GM23338 (cell line): ENCODE data around the gene IFNLR1. TPM values are rescaled to one million over a fixed set of nuclear protein-coding genes. Genes with fewer than 3 reads are reported as not detected.

Experiments
- ATAC-seq: fragments of 200-7000 bp; cut with Tn5 transposase; 3 replicates; pipeline ENCODE4 v1.9.1; 2020
- DNase-seq: peaks from one replicate; pipeline ENCODE4 v3.0.0-alpha.2; 2015; ENCODE audit warnings: low spot score
- H2AFZ ChIP-seq: fragments of 200-600 bp; sonication (generic); 2 replicates; pipeline ENCODE4 v1.8.0; 2016; ENCODE audit warnings: antibody characterized with exemption, mild to moderate bottlenecking, moderate library complexity
- H3F3A ChIP-seq: fragments of 200-600 bp; sonication (generic); replicated peaks from 2 replicates; pipeline ENCODE4 v1.8.0; 2017; ENCODE audit warnings: antibody characterized with exemption, mixed run types, low read depth
- H3K27ac ChIP-seq: fragments of 200-600 bp; sonication (generic); 2 replicates; pipeline ENCODE4 v1.6.1; 2016; ENCODE audit warnings: low read depth
- H3K27me3 ChIP-seq: fragments of 200-600 bp; sonication (generic); 2 replicates; pipeline ENCODE4 v1.8.0; 2016; ENCODE audit warnings: mild to moderate bottlenecking, mixed run types, moderate library complexity; ENCODE audit not compliant: insufficient read depth
- H3K36me3 ChIP-seq: fragments of 200-600 bp; sonication (generic); 2 replicates; pipeline ENCODE4 v1.8.0; 2016; ENCODE audit warnings: mild to moderate bottlenecking; ENCODE audit not compliant: insufficient read depth
- H3K4me1 ChIP-seq: fragments of 200-600 bp; sonication (generic); 2 replicates; pipeline ENCODE4 v1.8.0; 2016; ENCODE audit warnings: mild to moderate bottlenecking, moderate library complexity; ENCODE audit not compliant: insufficient read depth
- H3K4me2 ChIP-seq: fragments of 200-600 bp; sonication (generic); 2 replicates; pipeline ENCODE4 v1.7.1; 2017; ENCODE audit warnings: mixed run types
- H3K4me3 ChIP-seq: fragments of 200-600 bp; sonication (generic); 2 replicates; pipeline ENCODE4 v1.6.1; 2016; ENCODE audit warnings: mixed run types
- H3K79me2 ChIP-seq: fragments of 200-600 bp; sonication (generic); replicated peaks from 2 replicates; pipeline ENCODE4 v1.8.0; 2017; ENCODE audit warnings: mild to moderate bottlenecking; ENCODE audit not compliant: insufficient read depth
- H3K9me2 ChIP-seq: fragments of 200-600 bp; sonication (generic); 2 replicates; pipeline ENCODE4 v1.8.0; 2017; ENCODE audit not compliant: insufficient read depth
- H4K20me1 ChIP-seq: fragments of 200-600 bp; sonication (generic); replicated peaks from 2 replicates; pipeline ENCODE4 v1.8.0; 2017; ENCODE audit warnings: mild to moderate bottlenecking; ENCODE audit not compliant: insufficient read depth
- H3K27ac Mint-ChIP-seq: 2 replicates; pipeline ENCODE4 v1.8.0; 2020; ENCODE audit warnings: inconsistent platforms, mild to moderate bottlenecking, moderate library complexity, mixed read lengths
- H3K27me3 Mint-ChIP-seq: 3 replicates; pipeline ENCODE4 v1.8.0; 2022; ENCODE audit warnings: low read depth, mild to moderate bottlenecking, moderate library complexity, mixed read lengths, inconsistent platforms; ENCODE audit not compliant: insufficient read depth, poor library complexity
- H3K36me3 Mint-ChIP-seq: 3 replicates; pipeline ENCODE4 v1.8.0; 2021; ENCODE audit warnings: low read depth, mild to moderate bottlenecking, inconsistent platforms, moderate library complexity, mixed read lengths
- H3K4me1 Mint-ChIP-seq: 3 replicates; pipeline ENCODE4 v1.8.0; 2020; ENCODE audit warnings: mild to moderate bottlenecking, inconsistent platforms, mixed read lengths
- H3K4me3 Mint-ChIP-seq: 3 replicates; pipeline ENCODE4 v1.8.0; 2021; ENCODE audit warnings: moderate library complexity, mild to moderate bottlenecking, inconsistent platforms, mixed read lengths
- H3K9me3 Mint-ChIP-seq: 3 replicates; pipeline ENCODE4 v1.8.0; 2020; ENCODE audit warnings: moderate library complexity, mild to moderate bottlenecking, inconsistent platforms, mixed read lengths
- CREB1 ChIP-seq: fragments of 250-450 bp; sonication (Bioruptor Pico); IDR thresholded peaks from 2 replicates; pipeline ENCODE4 v1.5.0; 2020; ENCODE audit warnings: low read depth, mild to moderate bottlenecking, moderate library complexity
- EZH2 ChIP-seq: fragments of 200-600 bp; sonication (generic); IDR thresholded peaks from one replicate; pipeline ENCODE4 v1.8.0; 2017; ENCODE audit warnings: antibody characterized with exemption, mild to moderate bottlenecking, low read depth; ENCODE audit not compliant: unreplicated experiment
- EZH2phosphoT487 ChIP-seq: fragments of 200-600 bp; sonication (generic); IDR thresholded peaks from one replicate; pipeline ENCODE4 v1.8.1; 2018; ENCODE audit warnings: antibody characterized with exemption; ENCODE audit not compliant: unreplicated experiment
- NANOG ChIP-seq: IDR thresholded peaks from 2 replicates; pipeline ENCODE4 v1.6.1; 2016; ENCODE audit warnings: antibody characterized with exemption, borderline replicate concordance
- POLR2AphosphoS5 ChIP-seq: IDR thresholded peaks from 2 replicates; pipeline ENCODE4 v1.6.1; 2016; ENCODE audit warnings: antibody characterized with exemption, low read depth
- ZNF114 ChIP-seq: fragments of 250-450 bp; sonication (Bioruptor Pico); IDR thresholded peaks from 2 replicates; pipeline ENCODE4 v1.5.0; 2020; ENCODE audit warnings: mild to moderate bottlenecking, moderate library complexity
- ZNF331 ChIP-seq: fragments of 250-450 bp; sonication (Bioruptor Pico); IDR thresholded peaks from 2 replicates; pipeline ENCODE4 v1.5.0; 2020; ENCODE audit warnings: low read depth, mild to moderate bottlenecking, moderate library complexity
- polyA plus RNA-seq: library from polyadenylated mRNA; unstranded; fragments of >200 nt; fragmentation: Nextera tagmentation; extraction: Ambion mirVana; gene quantifications from 2 replicates; pipeline ENCODE4 v1.2.1, GENCODE V29; 2016
- total RNA-seq: library from RNA; depleted of rRNA; stranded (reverse); fragments of >200 nt; shearing (Covaris generic); gene quantifications from 2 replicates; pipeline ENCODE4 v1.2.3, GENCODE V29; 2014
- TF ChIP-seq, protein P1 (sequence below): fragments of 250-450 bp; sonication (Bioruptor Pico); IDR thresholded peaks from 2 replicates; pipeline ENCODE4 v1.5.0; 2020; ENCODE audit warnings: mild to moderate bottlenecking, moderate library complexity
- TF ChIP-seq, protein P2 (sequence below): IDR thresholded peaks from one replicate; pipeline ENCODE4 v1.6.1; 2018; ENCODE audit warnings: antibody characterized with exemption; ENCODE audit not compliant: unreplicated experiment
- TF ChIP-seq, protein P3 (sequence below), 2 experiments: fragments of 200-600 bp in 1 of 2; sonication (generic) in 1 of 2; conservative IDR thresholded peaks; 2 replicates each; pipeline versions ENCODE4 v1.5.1 to v1.6.1; 2016 to 2017; ENCODE audit warnings: antibody characterized with exemption in 2 of 2, low read depth in 2 of 2, mild to moderate bottlenecking in 2 of 2, moderate library complexity in 1 of 2

The IFNLR1 gene
- total and polyA plus RNA-seq, 2 experiments from 2014 or later: 4.2 to 6.2 TPM

DNA sequence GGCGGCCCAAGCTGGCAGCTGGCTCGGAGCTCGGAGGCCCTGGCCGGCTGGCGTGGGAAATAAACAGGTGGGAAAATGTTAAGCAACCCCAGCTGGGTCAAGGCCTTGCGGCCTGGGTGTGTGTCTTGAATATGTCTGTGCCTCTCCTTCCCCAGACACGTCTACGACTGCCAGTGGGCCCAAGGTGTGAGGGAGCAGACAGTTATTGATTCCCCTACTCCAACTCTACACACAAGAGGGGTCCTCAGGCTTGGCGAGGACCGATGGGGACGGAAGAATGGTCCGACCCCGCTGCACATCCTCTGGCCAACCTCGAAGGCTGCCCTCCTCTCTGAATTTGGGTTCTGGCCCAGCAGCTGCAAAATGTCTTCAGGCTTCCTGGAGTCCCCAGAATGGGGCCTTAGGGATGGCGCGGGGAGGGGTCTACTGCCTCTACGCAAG is 46.3 kb downstream of the IFNLR1 start:
- no peak overlapping the region for H3K4me2 ChIP-seq
- no peaks in the 10 kb centered on the region for H4K20me1 ChIP-seq
- H3K27me3 ChIP-seq: no peaks in the 10 kb centered on the region
- no peaks in the 10 kb centered on the region for H3K36me3 ChIP-seq
- ATAC-seq (no peak), DNase-seq (no peak)
- no peaks in the 10 kb centered on the region for H3F3A ChIP-seq
- no peaks in the 10 kb centered on the region for H3K36me3 Mint-ChIP-seq
- H2AFZ ChIP-seq: no peak overlapping the region
- H3K27me3 Mint-ChIP-seq: peaks cover 9% of the 10 kb centered on the region
- no peaks in the 10 kb centered on the region for H3K4me1 ChIP-seq
- H3K27ac ChIP-seq: no peak overlapping the region
- no peak overlapping the region for H3K4me3 Mint-ChIP-seq
- no peaks in the 10 kb centered on the region for H3K9me3 Mint-ChIP-seq
- no peak overlapping the region for H3K4me3 ChIP-seq
- no peaks in the 10 kb centered on the region for H3K79me2 ChIP-seq
- no peak overlapping the region for H3K27ac Mint-ChIP-seq
- no peaks in the 10 kb centered on the region; the same call in 2 of the 3 replicates for H3K4me1 Mint-ChIP-seq
- TF ChIP-seq EZH2 (no peak), EZH2phosphoT487 (no peak), POLR2AphosphoS5 (no peak)
- no peaks in the 10 kb centered on the region for H3K9me2 ChIP-seq

DNA sequence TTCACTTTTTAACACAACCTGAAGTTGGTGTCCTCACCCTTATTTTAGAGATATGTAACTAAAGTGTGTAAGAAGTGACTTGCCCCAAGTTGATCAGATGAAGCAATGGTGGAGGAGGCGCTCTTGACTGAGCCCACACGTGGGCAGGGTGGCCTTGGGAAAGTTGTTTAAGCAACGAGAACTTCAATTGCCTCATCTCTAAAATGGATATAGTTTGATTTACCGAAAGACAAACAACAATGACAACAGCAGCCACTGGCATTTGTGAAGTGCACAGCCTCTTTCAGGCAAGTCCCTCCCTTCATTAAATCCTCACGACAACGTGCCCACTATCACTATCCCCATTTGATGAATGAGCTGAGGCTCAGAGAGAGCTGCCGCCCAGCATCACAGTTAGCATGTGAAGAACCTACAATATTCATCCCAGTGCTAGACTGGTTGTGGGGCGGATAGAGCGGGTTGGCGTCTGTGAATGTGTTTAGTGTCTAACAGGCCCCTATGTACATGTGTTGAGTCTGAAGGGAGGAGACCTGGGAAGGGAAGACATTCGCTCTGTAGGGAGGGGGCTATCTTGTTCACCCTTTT is 47.2 kb downstream of the IFNLR1 start:
- Histone ChIP-seq H3F3A (no peaks in the 10 kb centered on the region), H2AFZ (no peak overlapping the region), H3K4me2 (no peak overlapping the region), H3K27me3 (no peaks in the 10 kb centered on the region), H3K27ac (no peak overlapping the region), H3K9me2 (no peaks in the 10 kb centered on the region), H3K36me3 (no peaks in the 10 kb centered on the region), H3K4me1 (no peaks in the 10 kb centered on the region), H3K4me3 (no peak overlapping the region), H3K79me2 (no peaks in the 10 kb centered on the region), H4K20me1 (no peaks in the 10 kb centered on the region)
- Mint-ChIP-seq H3K4me3 (no peak overlapping the region), H3K9me3 (no peaks in the 10 kb centered on the region), H3K27me3 (peaks cover 9% of the 10 kb centered on the region), H3K4me1 (no peaks in the 10 kb centered on the region; the same call in 2 of the 3 replicates), H3K27ac (no peak overlapping the region), H3K36me3 (no peaks in the 10 kb centered on the region)
- DNase-seq (no peak), ATAC-seq (no peak)
- TF ChIP-seq, protein P1, sequence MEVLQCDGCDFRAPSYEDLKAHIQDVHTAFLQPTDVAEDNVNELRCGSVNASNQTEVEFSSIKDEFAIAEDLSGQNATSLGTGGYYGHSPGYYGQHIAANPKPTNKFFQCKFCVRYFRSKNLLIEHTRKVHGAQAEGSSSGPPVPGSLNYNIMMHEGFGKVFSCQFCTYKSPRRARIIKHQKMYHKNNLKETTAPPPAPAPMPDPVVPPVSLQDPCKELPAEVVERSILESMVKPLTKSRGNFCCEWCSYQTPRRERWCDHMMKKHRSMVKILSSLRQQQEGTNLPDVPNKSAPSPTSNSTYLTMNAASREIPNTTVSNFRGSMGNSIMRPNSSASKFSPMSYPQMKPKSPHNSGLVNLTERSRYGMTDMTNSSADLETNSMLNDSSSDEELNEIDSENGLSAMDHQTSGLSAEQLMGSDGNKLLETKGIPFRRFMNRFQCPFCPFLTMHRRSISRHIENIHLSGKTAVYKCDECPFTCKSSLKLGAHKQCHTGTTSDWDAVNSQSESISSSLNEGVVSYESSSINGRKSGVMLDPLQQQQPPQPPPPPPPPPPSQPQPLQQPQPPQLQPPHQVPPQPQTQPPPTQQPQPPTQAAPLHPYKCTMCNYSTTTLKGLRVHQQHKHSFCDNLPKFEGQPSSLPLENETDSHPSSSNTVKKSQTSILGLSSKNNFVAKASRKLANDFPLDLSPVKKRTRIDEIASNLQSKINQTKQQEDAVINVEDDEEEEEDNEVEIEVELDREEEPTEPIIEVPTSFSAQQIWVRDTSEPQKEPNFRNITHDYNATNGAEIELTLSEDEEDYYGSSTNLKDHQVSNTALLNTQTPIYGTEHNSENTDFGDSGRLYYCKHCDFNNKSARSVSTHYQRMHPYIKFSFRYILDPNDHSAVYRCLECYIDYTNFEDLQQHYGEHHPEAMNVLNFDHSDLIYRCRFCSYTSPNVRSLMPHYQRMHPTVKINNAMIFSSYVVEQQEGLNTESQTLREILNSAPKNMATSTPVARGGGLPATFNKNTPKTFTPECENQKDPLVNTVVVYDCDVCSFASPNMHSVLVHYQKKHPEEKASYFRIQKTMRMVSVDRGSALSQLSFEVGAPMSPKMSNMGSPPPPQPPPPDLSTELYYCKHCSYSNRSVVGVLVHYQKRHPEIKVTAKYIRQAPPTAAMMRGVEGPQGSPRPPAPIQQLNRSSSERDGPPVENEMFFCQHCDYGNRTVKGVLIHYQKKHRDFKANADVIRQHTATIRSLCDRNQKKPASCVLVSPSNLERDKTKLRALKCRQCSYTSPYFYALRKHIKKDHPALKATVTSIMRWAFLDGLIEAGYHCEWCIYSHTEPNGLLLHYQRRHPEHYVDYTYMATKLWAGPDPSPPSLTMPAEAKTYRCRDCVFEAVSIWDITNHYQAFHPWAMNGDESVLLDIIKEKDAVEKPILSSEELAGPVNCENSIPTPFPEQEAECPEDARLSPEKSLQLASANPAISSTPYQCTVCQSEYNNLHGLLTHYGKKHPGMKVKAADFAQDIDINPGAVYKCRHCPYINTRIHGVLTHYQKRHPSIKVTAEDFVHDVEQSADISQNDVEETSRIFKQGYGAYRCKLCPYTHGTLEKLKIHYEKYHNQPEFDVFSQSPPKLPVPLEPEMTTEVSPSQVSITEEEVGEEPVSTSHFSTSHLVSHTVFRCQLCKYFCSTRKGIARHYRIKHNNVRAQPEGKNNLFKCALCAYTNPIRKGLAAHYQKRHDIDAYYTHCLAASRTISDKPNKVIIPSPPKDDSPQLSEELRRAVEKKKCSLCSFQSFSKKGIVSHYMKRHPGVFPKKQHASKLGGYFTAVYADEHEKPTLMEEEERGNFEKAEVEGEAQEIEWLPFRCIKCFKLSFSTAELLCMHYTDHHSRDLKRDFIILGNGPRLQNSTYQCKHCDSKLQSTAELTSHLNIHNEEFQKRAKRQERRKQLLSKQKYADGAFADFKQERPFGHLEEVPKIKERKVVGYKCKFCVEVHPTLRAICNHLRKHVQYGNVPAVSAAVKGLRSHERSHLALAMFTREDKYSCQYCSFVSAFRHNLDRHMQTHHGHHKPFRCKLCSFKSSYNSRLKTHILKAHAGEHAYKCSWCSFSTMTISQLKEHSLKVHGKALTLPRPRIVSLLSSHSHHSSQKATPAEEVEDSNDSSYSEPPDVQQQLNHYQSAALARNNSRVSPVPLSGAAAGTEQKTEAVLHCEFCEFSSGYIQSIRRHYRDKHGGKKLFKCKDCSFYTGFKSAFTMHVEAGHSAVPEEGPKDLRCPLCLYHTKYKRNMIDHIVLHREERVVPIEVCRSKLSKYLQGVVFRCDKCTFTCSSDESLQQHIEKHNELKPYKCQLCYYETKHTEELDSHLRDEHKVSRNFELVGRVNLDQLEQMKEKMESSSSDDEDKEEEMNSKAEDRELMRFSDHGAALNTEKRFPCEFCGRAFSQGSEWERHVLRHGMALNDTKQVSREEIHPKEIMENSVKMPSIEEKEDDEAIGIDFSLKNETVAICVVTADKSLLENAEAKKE (CRISPR knock-in tag): no peak
- TF ChIP-seq EZH2phosphoT487 (no peak), ZNF331 (CRISPR knock-in tag) (no peak), CREB1 (CRISPR knock-in tag) (no peak), NANOG (no peak), EZH2 (no peak), ZNF114 (CRISPR knock-in tag) (no peak)
- TF ChIP-seq, protein P2, sequence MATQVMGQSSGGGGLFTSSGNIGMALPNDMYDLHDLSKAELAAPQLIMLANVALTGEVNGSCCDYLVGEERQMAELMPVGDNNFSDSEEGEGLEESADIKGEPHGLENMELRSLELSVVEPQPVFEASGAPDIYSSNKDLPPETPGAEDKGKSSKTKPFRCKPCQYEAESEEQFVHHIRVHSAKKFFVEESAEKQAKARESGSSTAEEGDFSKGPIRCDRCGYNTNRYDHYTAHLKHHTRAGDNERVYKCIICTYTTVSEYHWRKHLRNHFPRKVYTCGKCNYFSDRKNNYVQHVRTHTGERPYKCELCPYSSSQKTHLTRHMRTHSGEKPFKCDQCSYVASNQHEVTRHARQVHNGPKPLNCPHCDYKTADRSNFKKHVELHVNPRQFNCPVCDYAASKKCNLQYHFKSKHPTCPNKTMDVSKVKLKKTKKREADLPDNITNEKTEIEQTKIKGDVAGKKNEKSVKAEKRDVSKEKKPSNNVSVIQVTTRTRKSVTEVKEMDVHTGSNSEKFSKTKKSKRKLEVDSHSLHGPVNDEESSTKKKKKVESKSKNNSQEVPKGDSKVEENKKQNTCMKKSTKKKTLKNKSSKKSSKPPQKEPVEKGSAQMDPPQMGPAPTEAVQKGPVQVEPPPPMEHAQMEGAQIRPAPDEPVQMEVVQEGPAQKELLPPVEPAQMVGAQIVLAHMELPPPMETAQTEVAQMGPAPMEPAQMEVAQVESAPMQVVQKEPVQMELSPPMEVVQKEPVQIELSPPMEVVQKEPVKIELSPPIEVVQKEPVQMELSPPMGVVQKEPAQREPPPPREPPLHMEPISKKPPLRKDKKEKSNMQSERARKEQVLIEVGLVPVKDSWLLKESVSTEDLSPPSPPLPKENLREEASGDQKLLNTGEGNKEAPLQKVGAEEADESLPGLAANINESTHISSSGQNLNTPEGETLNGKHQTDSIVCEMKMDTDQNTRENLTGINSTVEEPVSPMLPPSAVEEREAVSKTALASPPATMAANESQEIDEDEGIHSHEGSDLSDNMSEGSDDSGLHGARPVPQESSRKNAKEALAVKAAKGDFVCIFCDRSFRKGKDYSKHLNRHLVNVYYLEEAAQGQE: no peak
- TF ChIP-seq, protein P3, sequence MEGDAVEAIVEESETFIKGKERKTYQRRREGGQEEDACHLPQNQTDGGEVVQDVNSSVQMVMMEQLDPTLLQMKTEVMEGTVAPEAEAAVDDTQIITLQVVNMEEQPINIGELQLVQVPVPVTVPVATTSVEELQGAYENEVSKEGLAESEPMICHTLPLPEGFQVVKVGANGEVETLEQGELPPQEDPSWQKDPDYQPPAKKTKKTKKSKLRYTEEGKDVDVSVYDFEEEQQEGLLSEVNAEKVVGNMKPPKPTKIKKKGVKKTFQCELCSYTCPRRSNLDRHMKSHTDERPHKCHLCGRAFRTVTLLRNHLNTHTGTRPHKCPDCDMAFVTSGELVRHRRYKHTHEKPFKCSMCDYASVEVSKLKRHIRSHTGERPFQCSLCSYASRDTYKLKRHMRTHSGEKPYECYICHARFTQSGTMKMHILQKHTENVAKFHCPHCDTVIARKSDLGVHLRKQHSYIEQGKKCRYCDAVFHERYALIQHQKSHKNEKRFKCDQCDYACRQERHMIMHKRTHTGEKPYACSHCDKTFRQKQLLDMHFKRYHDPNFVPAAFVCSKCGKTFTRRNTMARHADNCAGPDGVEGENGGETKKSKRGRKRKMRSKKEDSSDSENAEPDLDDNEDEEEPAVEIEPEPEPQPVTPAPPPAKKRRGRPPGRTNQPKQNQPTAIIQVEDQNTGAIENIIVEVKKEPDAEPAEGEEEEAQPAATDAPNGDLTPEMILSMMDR (conservative IDR thresholded peaks at IDR 0.05; ENCODE audit: low read depth in 2 of 2): no peak
